CD4-positive, alpha-beta T cell treated with Interleukin-12 subunit alpha and Interleukin-12 subunit beta, for 1 hour (primary cell): ENCODE data around the gene RAD54L.
"Not testable (repeated sequence)": the region's sequence is repeated elsewhere in the genome, so short reads cannot be mapped to it uniquely, and the experiment has no call there.

ENCODE experiments used
- DNase-seq: peaks from one replicate; pipeline ENCODE4 v3.0.0-alpha.2; 2020

RAD54L gene

DNA sequence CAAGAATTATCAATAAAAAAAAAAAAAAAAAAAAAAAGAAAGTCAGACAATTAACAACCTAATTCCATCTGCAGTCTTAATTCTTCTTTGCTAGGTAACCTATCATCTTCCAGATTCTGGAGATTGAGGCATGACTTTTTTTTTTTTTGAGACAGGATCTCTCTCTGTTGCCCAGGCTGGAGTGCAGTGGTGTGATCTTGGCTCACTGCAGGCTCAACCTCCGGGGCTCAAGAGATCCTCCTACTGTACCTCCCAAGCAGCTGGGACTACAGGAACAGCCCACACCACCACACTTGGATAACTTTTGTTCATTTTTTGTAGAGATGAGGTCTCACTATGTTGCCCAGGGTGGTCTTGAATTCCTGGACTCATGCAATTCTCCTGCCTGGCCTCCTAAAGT is 4.6 kb upstream of the RAD54L start:
- DNase-seq = no peak

DNA sequence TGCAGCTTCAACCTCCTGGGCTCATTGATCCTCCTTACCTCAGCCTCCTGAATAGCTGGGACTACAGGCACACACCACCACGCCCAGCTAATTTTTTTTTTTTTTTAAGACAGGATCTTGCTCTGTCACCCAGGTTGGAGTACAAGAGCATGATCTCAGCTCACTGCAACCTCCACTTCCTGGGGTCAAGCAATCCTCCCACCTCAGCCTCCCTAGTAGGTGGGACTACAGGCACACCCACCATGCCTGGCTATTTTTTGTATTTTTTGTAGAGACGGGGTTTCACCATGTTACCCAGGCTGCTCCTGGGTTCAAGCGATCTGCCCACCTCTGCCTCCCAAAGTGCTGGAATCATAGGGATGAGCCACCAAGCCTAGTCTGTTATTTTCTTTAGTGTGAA is 3.7 kb upstream of the RAD54L start:
- not testable (repeated sequence) for DNase-seq

DNA sequence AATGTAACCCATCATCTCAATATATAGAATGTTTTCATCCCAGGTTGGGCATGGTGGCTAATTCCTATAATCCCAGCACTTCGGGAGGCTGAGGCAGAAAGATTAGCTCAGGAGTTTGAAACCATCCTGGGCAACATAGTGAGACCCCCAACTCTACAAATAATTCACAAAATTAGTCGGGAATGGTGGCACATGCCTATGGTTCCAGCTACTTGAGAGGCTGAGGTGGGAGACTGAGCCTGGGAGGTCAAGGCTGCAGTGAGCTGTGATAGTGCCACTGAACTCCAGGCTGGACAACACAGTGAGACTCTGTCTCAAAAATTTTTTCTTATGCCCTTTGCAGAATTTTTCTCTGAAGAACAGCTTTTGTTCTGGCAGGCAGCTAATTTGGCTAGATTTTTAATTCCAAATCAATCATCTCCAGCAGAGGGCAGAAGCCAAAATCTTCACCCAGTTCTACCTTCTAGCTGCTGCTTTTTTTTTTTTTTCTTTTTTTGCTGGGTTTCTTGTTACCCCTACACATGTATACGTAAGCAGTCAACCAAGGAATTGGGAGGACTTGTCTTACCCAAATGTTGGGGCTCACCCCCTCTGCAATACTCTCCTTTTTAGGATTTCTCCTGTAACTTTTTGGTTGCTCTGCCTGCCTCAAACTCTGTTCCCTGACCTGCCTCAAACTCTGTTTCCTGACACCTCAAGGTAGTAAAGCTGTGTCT is 2.7 kb upstream of the RAD54L start:
- DNase-seq = peak; percentile 42

- DNase-seq = not testable (repeated sequence)
These were observed 1.4 kb upstream of the RAD54L start for GRCh38 chr1:46246136-46246535.

- peak; percentile 51 for DNase-seq
These were observed 771 bp upstream of the RAD54L start for GRCh38 chr1:46246548-46247435.

DNA sequence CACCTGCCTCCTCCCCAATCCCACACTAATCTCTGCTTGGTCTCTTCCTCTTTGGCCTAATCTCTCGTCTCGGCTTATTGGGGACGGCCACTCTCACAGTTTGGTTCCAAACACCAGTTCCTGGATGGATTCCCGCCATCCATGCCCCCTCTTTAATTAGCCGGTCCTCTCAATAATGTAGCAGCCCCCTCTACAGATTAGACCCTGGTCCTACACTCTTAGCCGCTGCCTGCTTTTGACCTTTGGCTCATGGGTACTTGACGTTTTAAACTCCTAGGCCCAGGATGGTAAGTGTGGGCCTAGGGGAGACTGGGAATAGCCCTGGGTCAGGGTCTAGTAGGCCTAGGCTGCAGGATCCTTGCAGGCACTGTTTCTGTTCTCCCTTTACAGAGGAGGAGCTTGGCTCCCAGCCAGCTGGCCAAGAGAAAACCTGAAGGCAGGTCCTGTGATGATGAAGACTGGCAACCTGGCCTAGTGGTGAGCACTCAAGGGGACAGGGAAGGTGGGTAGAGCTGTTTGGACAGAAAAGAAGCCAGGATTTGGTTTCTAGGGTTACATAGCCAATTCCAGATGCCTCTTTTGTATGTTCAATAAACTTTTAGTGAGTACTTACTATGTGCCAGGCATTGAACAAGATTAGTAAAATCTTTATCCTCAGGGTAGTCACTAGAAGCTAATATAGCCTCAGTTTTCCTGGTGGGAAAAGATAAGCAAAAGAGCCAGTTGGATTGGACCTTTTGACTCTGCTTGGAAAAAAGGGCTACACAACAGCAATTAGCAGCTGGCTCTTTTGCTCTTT is 758 bp downstream of the RAD54L start:
- DNase-seq = no peak

GRCh38 chr1:46254668-46255067 is 7.1 kb downstream of the RAD54L start:
- DNase-seq = no peak

DNA sequence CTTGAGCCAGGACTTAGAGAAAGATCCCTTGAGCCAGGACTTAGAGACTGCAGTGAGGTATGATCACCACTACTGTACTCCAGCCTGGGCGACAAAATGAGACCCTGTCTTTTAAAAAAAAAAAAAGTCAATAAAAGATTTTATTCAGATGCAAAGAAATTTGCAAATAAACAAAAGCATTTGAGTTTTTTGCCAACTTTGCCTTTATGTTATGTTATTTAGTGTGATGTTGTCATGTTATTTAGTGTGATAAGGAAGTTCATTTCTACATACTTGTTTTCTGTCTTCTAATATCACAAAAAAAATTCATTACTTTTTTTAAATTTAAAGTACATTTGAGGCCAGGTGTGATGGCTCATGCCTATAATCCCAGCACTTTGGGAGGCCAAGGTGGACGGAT is 9.0 kb downstream of the RAD54L start:
- DNase-seq = no peak

GRCh38 chr1:46262508-46262907 is 14.9 kb downstream of the RAD54L start:
- no peak for DNase-seq

GRCh38 chr1:46263146-46263545 is 15.6 kb downstream of the RAD54L start:
- DNase-seq = no peak

DNA sequence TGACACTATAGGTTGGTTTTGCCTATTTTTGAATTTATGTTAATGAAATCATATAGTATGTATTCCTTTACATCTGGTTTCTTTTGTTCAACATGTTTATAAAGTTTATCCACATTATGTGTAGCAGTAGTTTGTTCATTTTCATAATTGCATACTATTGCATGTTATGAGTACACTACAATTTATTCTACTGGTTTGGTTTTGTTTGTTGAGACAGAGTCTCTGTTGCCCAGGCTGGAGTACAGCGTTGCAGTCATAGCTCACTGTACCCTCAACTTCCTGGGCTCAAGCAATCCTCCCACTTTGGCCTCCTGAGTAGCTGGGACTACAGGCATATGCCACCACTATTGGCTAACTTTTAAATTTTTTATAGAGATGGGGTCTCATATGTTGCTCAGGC is 21.0 kb downstream of the RAD54L start:
- no peak for DNase-seq

GRCh38 chr1:46274225-46275029 is 26.9 kb downstream of the RAD54L start:
- DNase-seq = no peak

DNA sequence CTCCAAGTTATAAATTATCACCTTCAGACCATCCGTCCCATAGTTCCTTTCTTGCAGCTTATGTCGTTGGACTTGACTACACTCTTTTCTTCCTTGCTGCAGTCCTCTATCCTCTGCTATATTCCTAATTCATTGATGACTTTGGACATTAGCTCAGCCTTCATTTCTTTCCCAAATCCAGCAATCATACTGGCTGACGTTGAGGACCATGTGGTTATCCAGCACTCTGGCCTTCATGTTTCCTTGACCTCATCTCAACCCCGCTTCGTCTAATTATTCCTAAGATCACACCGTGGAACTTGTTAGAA is 27.4 kb downstream of the RAD54L start:
- no peak for DNase-seq

- no peak for DNase-seq
These were observed 30.3 kb downstream of the RAD54L start for GRCh38 chr1:46277658-46278373.

GRCh38 chr1:46278807-46279206 is 31.2 kb downstream of the RAD54L start:
- DNase-seq = no peak

DNA sequence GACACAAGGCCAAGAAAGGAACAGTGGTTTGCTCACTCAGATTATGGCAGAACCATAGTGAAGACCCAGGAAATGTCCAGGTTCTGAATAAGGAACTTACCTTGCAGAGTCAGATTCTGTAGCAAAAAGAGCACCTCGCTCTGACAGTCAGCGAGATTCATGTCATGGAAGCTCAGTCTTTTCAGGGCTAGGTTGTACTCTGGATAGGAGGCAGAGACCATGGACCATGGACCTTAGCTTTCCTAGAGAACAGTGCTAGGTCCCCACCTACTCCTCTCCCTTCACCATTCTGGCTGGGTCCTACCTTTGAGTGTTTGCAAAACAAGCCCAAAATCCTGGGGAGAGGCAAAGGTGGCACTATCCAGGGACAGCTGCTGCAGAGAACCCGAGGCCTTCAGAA is 32.5 kb downstream of the RAD54L start:
- no peak for DNase-seq

- no peak for DNase-seq
These were observed 33.5 kb downstream of the RAD54L start for GRCh38 chr1:46281021-46281420.

- DNase-seq = no peak
These were observed 36.5 kb downstream of the RAD54L start for GRCh38 chr1:46284058-46284457.

GRCh38 chr1:46284597-46285564 is 37.3 kb downstream of the RAD54L start:
- no peak for DNase-seq

DNA sequence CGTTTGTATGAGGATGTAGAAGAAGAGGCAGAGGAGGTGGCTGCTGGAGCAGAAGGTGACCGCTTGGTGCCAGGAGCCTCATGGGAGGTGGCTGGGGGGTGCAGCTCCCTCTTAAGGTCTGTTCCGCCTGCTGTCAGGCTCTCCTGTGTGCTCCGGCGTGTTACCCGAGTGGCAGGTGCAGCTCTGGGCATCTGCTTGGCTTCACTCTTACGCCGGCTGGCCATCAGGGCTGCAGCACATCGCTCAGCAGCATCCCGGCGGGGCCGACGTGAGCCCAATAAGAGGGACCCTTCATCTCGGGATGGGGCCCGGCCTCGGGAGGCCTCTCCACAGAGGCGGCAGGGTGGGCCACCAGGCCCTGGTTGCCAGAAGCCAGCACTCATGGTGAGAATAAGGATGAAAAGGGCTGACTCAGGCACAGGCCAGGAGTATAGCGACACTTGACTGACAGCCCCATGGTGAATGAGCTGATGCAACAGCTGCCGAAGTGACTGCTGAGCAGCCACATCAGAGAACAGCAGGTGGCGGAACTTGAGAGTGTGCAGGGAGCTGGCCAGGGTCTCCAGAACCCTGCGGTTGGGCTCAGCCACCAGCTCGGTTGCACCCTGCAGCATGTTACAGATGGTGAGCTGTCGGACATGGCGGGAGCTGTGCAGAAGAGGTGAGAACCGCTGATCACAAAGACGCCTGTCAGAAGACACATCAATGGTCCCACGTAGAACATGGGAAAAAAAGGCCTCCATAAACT is 38.3 kb downstream of the RAD54L start:
- DNase-seq = peak; percentile 11
